NCI-H345 (cell line): Measurements from ENCODE around the gene GNL1.
A peak's percentile ranks its signal among the peaks of the same experiment; 100 is the strongest.

Source experiments
- DNase-seq: peaks from one replicate; lab custom pipeline; 2025; lab: John Stamatoyannopoulos, UW

The GNL1 gene

DNA sequence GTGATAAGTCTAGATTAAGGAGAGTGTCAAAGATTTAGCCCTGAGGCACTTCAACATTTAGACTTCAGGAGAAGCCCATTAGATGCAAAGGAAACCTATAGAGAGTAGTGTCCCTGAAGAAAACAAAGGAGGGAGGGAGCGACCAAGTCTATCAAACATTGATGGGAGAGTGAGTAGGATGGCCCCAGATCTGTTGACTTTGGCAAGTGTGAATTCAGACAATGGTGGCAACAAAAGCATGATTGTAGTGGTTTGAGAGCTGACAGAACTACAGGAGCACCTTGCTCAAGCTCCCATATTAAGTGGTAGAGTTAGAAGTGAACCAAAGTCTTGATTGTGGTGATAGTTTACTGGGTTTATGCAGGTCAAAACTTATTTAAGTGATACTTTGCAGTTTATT lies 14.0 kb upstream of the GNL1 start:
- no peak for DNase-seq

DNA sequence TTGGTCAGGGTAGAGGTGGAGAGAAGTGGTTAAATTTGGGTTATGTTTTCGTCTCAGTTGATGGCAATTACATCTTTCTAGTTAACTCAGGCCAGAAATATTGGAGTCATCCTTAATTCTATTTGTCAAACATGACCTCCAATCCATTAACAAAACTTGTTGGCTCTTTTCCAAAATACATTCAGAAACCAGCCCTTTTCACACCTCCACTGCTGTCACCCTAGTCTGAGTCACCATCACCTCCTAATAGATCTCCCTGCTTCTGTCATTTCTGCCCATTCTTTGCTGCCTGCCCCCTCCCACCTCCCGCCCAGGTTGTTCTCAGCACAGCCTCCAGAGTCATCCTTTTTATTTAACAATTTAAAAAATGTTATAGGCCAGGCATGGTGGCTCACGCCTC lies 12.0 kb upstream of the GNL1 start:
- DNase-seq, result no peak

DNA sequence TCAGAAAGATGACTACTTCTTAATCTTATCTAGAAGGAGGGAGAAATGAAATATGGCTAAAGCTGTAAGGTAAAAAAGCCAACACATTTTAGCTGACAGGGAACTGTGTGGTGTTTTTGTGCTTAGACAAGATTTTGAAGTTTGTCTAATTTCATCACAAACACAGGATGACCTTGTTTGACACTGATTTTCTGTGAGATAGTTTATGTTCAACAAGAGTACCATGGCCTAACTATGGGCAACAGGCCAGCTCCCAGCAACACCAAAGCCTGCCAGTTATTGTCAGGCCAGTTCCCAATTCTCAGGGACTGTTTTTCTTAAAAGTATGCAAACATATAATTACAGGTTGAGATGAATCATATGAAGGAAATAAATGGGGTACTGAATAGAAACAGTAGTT lies 9.5 kb upstream of the GNL1 start:
- no peak for DNase-seq

DNA sequence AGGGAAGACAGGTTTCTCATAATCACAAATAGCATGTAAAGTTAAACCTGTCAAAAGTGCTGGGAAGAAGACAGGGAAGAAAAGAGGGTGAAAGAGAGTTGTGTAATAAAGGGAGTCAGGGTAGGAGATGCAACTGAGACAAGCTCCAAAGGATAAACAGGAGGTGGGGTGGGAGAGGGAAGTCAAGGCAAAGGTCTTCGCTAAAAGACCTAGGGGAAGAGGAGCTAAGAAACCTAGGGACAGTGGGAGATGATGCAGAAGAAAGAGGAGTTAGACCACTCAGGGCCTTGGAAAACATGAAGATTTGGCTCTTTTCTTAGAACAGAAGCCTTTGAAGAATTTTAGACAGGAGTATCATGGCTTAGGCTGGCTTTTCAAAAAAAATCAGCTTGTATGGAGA lies 7.8 kb upstream of the GNL1 start:
- no peak for DNase-seq

DNA sequence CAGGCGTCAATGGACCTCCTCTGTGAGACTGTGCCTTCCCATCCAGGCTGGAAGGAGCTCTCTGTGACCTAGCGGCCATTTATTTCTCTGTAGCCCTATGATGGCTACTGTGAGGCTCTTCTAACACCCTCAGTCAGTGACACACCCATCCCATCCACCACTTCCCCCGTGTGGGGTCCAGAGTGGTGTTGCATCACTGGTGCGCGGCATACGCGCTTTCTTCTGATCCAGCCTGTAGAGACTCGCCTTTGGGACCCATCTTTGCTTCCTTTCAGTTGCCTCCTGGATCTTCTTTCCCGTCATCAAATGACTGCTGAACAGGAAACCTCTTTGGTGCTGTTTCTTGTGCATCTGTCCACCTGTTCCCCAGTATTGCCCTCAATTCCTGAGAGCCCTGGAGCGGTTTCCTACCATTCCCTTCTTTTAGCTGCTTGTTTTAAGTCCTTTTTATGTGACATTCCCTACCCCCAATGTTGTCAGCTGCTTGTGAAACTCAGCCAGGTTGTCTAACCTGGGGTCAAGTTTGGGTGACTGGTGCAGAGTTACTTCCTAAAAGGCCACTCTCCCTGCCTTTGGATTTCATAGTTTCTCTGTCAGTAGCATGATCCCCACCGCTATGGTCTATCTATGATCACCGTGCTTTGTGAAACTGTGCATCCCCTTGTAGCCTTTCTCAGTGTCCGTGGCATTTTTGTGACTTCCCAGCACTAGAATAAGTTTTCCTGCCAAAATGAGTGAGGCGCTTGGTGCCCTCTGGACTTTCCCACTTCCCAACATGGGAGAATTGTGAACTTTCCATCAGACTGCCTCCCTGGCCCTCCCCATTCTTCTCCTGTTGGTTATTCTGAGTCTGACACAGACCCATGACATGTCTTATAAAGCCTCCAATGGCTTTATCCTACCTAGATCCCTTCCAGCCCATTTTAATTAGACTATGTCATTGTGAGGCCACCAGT lies 6.5 kb upstream of the GNL1 start:
- no peak for DNase-seq

DNA sequence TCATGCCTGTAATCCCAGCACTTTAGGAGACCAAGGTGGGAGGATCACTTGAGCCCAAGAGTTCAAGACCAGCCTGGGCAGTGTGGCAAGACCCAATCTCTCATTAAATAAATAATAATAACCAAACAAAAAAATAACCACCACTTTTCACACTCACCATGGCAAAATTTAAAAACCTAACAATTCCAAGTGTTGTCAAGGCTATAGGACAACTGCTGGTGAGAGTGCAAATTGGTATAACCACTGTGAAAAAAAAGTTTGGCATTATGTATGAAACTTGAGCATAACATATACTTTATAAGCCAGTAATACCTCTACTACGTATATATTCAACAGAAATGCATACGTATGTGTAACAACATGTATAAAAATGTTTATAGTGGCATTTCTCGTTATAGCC lies 4.6 kb upstream of the GNL1 start:
- no peak for DNase-seq

DNA sequence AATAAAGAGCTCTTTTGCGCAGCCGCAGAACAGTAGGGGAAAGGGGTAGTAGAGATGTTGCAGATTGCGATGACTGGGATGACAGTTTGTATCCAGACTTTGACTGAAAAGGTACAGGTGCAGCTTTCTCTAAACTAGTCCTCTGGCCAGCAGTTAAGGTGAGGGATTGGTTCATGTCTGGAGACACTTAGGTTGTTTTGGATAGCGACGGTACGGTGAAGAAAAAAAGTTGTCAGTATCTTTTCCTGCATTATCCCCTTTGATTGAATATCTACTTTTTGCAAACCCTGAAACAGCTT lies 1.3 kb upstream of the GNL1 start:
- DNase-seq, result no peak

DNA sequence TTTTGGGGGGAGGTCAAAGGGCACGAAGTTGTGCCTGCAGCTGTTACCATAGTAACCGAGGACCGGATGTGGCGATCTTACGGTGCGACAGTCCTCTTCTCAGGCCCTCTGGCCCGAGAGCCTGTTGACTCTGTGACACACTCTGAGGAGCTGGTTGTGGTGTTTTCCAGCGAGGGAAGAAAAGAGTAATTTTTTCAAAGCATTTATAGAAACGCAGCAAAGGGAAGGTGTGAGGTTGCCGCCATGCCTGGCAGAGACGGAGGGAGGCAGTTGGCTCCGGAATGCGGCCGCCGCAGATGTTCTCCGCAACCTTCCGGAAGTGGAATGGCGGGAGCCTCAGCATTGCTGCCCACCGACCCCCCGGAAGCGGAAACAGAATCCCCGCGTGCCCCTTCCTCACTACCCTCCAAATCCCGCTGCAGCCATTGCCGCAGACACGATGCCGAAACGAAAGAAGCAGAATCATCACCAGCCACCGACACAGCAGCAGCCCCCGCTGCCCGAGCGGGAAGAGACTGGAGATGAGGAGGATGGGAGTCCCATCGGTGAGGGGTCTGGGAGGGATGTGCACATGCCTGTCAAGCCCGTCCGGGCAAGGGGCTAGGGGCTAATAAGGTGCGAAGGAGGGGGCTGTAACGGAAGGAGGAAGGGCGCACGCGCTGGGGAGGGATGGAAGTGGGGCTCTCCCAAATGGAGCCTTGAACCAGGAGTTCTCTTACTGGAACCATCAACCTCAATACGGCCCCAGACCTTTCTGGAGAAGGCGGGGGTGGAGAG lies 805 bp upstream of the GNL1 start, which contains the start of gene PRR3:
Gene PRR3 (plus strand): TSS at position 390 of the 777 bp plus-strand sequence. CDS start 50 bp downstream, at position 440.
- peak; percentile 94 for DNase-seq

DNA sequence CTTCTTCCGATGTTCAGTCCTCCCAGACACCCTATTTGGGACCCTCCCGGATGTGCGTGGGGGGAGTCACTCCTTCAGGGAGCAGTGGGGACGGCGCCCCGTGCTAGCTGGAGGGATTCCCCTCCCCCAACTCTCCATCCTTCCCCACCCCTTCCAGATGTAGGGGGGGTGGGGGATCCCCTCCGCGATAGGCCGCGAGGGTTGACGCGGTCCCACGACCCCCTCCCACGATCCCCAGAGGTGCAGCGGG lies 548 bp downstream of the GNL1 start:
- no peak for DNase-seq

DNA sequence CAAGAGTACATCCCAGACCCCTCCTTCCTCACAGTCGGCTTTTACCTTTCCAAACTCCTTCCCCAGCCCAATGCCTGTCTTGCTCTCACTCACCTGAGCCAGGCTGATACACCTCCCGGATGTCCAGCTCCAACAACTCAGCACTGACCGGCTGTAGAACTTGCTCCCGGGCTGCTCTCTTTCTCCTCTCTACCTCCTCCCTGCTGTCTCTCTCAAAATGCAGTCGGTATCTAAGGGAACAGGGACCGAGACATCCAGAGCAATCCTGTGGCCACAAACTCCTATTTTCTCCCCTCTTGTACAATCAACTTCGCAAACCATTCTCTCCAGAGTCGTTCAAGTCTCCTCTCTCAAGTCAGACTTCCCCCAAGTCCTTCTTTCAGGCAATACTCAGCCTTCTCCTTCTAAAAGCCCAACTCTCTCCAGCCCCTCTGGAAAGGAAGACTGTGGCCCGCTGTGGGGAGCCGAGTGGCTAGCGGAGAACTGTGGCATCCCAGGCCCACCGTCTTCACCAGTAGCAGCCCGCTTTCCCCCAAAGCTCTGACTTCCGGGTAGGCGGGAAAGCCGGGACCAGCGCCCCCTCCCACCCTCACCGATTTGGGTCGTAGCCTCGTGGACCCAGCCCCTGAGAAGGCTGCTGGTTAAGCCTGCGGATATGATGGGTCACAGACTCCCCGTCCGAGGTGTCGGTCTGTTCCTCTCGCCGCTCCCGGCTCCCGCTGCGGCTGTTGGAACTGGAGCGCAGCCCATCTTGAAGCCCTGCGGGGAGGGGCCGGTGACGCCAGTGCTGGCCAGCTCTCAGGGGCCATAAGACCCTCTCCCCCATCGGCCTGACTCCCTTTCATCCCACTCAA lies 1.1 kb downstream of the GNL1 start:
- DNase-seq, result peak; percentile 14

DNA sequence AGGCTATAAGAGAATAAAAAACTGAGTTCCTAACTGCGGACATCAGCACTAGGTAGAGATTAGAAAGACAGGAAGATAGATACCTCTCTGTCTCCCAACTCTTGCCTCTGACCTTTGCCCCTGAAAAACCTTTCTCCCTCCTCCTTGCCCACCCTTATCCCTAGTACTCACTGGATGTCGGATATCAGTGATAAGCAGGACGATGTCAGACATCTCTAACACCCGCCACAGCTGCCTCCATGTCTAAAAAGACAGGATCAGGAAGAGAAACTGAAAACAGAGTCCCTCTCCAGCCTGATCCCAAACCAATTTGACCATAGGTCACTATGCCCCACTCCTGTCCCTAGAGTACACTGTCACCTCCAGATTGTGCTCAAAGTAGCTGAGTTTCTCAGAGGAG lies 1.9 kb downstream of the GNL1 start:
- DNase-seq, result no peak

DNA sequence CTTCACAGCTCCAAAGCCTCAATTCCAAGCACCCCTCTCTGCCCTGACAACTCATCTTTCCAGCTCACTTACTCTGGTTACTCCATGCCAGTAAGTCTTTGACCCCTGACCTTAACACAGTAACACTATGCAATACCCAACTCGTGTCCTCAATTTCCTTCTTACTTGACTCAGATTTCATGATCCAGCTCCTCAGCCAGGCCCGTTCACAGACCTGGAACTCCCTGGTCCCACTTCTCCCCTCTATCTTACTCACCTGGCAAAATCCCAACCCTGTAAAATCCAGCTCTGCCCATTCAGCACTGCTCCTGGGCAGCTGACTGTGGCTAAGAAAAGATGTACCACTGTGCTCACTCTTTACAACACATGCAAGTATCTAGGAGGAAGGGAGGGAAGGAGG lies 7.9 kb downstream of the GNL1 start:
- no peak for DNase-seq

DNA sequence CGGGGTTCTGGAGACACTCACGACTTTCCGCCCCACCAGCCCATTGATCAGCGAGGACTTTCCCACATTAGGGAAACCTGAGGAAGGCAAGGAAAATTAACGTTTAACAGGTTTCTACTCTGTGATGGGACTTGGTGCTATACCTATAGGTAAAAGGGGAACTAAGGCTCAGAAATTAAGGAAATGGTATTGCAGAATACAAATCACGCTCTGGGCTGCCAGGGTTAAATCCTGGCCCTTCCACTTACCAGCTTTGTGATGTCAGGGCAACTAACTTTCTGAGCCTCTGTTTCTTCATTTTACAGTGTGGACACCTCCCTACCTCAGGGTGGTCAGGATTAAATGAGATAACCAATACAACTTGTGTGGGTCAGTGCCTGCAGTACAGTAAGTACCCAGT lies 8.8 kb downstream of the GNL1 start:
- no peak for DNase-seq

DNA sequence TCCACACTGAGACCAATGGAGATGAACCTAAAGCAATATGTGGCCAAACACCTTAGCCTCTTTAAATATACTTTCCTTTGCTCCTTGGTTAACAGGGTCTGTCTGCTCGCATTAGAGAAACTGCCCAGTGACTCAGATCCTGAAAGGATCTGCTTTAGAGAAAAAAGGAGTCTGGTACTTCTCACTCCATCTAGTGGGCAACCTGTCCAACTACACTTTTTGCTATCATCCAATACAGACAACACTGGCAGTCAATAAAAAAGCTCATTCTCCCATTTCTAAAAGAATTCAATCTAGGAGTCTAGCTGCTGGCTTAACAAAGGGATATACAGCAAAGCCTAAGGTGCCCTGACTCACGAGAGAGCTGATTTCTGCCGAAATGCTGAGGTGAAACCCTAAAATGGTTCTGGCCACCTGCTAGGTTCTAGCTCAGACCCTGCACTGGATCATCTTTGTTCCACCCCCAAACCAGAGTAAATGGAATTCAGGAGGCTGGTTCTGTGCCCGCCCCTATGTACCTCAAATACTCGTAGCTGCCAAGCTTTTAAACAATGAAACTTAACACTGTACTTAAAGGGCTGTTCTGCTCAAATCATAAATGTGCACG lies 11.5 kb downstream of the GNL1 start:
- peak; percentile 25 for DNase-seq

DNA sequence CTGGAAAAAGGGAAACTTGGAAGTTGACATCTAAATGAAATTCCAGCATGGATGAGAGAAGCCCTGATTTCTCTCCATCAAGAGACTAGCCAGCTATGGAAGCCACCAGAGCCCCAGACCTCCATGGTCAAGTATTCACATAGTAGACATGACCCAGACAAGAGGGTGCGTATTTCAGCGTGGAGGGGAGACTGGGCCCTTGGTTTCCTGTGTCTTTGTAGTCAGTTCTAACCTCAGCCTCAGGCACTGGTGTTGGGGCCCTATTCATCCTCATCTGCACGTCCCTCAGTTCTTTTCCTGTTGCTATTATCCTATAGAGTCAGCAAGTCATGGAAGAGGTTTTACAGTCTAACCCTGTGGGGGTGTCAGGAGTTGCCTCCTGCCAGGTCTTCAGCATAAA lies 12.5 kb downstream of the GNL1 start:
- DNase-seq, result no peak

DNA sequence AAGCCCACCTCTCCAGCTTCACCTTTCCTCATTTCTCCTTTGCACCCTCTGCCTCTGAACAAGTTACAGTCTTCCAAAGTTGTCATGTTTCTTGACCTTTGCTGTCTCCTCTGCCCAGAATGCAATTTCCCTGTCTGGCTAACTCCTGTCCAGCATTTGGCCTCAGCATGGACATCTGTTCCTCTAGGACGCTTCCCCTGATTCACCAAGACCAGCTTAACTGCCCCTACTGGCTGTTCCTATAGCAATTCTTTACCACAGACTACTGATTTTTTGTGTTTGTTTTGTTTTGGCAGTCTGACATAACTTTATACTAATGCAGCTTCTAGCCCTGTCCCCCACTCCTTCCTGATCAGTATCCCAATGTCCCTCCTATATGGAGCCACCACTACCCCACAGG lies 13.4 kb downstream of the GNL1 start:
- no peak for DNase-seq

DNA sequence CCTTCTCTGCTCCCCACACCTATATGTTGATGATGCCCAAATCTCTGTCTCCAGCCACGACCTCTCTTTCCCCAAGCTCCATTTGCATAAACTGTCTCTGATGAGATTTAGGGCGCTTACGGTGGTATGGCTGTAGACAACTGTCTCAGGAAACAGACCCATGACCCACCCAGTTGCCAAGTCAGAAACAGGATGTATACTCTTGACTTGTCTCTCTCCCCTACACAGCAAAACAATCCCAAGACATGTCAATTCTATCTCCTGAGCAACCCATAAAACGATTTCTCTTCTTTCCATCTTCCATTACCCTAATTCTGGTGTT lies 13.9 kb downstream of the GNL1 start:
- no peak for DNase-seq

DNA sequence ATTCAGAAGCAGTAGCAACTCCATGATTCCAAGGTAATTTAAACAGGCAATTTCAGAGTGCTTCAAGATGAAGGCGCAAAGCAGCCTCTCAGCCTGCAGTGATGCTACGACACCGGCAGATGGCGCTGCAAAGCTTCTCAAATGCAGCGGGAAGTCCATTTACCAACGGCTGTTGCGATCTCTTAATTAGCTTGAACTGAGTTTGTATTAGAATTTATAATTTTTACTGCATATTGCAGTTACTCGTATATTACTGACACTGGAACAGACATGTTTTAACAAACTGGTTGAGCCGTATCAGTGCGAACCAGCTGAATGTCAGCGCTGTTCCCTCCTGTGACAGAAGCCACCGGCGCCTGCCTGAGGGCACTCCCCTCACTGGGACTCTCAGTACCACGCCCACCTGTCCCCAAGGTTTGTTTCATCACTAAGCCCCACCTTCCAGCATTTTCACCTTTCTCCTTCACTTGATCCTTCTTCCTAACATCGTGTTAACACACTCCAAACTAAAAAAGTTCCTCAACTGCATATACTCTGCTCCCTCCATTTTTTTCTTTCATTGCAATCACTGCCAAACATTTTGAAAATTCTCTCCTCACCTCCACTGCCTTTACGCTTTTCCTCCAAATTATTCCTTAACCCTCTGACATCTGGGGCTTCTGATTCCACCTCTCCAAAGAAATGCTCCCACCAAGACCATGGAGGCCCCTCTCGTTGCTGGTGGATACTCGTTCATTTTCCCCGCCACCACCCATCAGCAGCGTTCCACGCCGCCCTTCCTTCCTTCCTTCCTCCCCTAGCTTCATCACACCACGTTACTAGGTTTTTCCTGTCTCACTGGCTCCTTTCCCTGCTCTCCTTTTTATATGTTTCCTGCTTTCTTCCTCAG lies 14.5 kb downstream of the GNL1 start:
- DNase-seq, result peak; percentile 82

DNA sequence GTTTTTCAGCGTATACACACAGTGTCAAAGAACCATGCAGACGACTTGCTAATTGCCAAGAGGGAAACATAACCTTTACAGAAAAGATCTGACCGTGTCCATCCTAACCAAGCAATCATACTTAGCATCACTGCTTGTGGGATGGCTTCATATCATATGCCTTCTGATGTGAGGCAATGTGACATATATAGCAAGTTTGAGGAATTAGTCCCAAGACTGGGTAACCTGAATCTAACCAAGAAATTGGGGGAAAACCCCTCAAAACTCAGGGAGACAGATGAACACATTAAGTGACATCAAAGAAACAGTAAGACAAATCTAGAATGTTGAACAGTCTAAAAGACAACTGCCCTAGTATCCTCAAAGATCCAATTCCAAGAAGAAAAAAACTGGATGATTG lies 18.4 kb downstream of the GNL1 start:
- no peak for DNase-seq

DNA sequence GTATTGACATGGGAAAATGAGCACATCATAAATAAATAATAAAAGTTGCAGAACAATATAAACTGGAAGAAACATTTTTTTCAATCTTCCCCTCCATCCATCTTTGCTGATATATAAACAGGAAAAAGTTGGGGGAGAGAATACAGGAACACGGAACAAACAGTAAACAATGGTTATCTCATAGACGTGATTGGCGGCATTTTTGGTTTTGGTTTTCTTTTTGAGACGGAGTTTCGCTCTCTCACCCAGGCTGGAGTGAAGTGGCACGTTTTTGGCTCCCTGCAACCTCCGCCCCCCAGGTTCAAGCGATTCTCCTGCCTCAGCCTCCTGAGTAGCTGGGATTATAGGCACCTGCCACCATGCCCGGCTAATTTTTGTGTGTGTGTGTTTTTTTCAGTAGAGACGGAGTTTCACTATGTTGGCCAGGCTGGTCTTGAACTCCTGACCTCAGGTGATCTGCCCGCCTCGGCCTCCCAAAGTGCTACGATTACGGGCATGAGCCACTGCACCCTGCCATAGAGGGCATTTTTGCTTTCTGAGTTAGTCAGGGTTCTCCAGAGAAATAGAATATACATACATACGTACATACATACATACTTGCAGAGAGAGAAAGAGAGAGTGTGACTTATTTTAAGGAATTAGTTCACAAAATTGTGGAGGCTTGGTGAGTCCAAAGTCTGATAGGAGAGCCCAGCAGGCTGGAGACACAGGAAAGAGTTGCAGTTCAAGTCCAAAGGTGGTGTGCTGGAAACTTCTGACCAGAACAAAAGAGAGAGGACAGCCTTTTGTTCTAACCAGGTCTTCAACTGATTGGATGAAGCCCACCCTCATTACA lies 22.6 kb downstream of the GNL1 start:
- no peak for DNase-seq

DNA sequence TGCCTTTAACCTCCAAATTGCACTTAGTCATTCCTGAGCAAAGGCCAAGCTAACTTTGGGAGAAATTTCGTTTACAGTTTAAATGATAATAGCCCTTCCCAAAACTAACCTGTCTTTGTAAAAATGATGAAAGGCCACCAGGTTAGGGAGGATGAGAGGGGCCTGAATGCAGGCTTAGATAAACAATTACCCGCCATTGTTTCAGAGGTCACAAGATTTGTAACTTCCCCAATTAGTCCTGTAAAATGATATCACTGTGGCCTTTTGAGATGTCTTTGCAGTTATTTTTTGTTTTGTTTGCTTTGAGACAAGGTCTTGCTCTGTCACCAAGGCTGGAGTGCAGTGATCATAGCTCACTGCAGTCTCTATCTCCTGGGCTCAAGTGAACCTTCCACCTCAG lies 26.3 kb downstream of the GNL1 start:
- no peak for DNase-seq
